OCI-LY7 (cell line): Measurements from ENCODE around the gene TOM1L2. TPM values are rescaled to one million over a fixed set of nuclear protein-coding genes. Genes with fewer than 3 reads are reported as not detected.

ENCODE experiments used
- BruUV-seq: library from RNA; stranded (reverse); fragments of 400-500 nt; replicated peaks from 2 replicates; lab custom pipeline; 2021; lab: Mats Ljungman, UMichigan
- CTCF ChIA-PET: fragments of 300-600 bp; sonication (Branson Sonifier 250); formaldehyde crosslinking; loops from one replicate; lab custom pipeline; 2022; ENCODE audit warnings: antibody characterized with exemption; ENCODE audit not compliant: unreplicated experiment; lab: Charles Lee
- POLR2A ChIA-PET: fragments of 300-600 bp; sonication (Branson Sonifier 250); formaldehyde crosslinking; loops from one replicate; lab custom pipeline; 2022; ENCODE audit warnings: antibody characterized with exemption; lab: Charles Lee
- DNase-seq: peaks from one replicate; pipeline ENCODE4 v3.0.0-alpha.2; 2015; ENCODE audit warnings: low spot score
- H2AFZ ChIP-seq: fragments of 200-600 bp; sonication (generic), shearing (Covaris generic); 2 replicates; pipeline ENCODE4 v1.6.1; 2014; ENCODE audit warnings: mild to moderate bottlenecking, antibody characterized with exemption, low read length, moderate library complexity
- H3K27ac ChIP-seq: fragments of 200-600 bp; sonication (generic); 2 replicates; pipeline ENCODE4 v1.5.1; 2014; ENCODE audit warnings: mixed run types, low read depth, mild to moderate bottlenecking, moderate library complexity, low read length, inconsistent platforms; ENCODE audit not compliant: poor library complexity, severe bottlenecking
- H3K36me3 ChIP-seq: fragments of 200-600 bp; sonication (generic); 2 replicates; pipeline ENCODE4 v1.6.1; 2014; ENCODE audit warnings: mild to moderate bottlenecking, antibody characterized with exemption, low read length, moderate library complexity, mixed read lengths; ENCODE audit not compliant: insufficient read depth
- H3K4me1 ChIP-seq: fragments of 200-600 bp; sonication (generic); 2 replicates; pipeline ENCODE4 v1.5.1; 2014; ENCODE audit warnings: mild to moderate bottlenecking, low read length; ENCODE audit not compliant: insufficient read depth, poor library complexity, severe bottlenecking
- H3K4me2 ChIP-seq: fragments of 200-600 bp; sonication (generic); 2 replicates; pipeline ENCODE4 v1.6.1; 2014; ENCODE audit warnings: mild to moderate bottlenecking, low read length
- H3K4me3 ChIP-seq: fragments of 200-600 bp; sonication (generic); 2 replicates; pipeline ENCODE4 v1.5.1; 2014; ENCODE audit warnings: mild to moderate bottlenecking, low read depth, low read length; ENCODE audit not compliant: poor library complexity, severe bottlenecking
- H3K79me2 ChIP-seq: fragments of 200-600 bp; sonication (generic); 2 replicates; pipeline ENCODE4 v1.6.1; 2016; ENCODE audit warnings: low read depth, mild to moderate bottlenecking, low read length, moderate library complexity, mixed read lengths; ENCODE audit not compliant: insufficient read depth
- H3K9me2 ChIP-seq: fragments of 200-600 bp; sonication (generic); 2 replicates; pipeline ENCODE4 v1.6.1; 2016; ENCODE audit warnings: mild to moderate bottlenecking, low read length, mixed read lengths; ENCODE audit not compliant: insufficient read depth
- H3K9me3 ChIP-seq: fragments of 200-600 bp; sonication (generic); 2 replicates; pipeline ENCODE4 v1.6.1; 2014; ENCODE audit warnings: mild to moderate bottlenecking, mixed run types, low read length, mixed read lengths
- H4K20me1 ChIP-seq: fragments of 200-600 bp; sonication (generic); 2 replicates; pipeline ENCODE4 v1.6.1; 2014; ENCODE audit warnings: mild to moderate bottlenecking, antibody characterized with exemption, low read length, moderate library complexity, mixed read lengths; ENCODE audit not compliant: insufficient read depth
- CTCF ChIP-seq: fragments of 200-600 bp; sonication (generic); conservative IDR thresholded peaks from 2 replicates; pipeline ENCODE4 v1.5.1; 2014; ENCODE audit warnings: mild to moderate bottlenecking, antibody characterized with exemption, low read length, moderate library complexity, mixed read lengths
- EZH2phosphoT487 ChIP-seq: fragments of 200-600 bp; sonication (generic); IDR thresholded peaks from 2 replicates; pipeline ENCODE4 v1.6.1; 2018; ENCODE audit warnings: low read depth, borderline replicate concordance, mild to moderate bottlenecking, mixed run types, antibody characterized with exemption, low read length, moderate library complexity, mixed read lengths
- intact Hi-C: fragments of 100-400 bp; cut with micrococcal nuclease; formaldehyde crosslinking; loops from one replicate; pipeline ENCODE4 v1.10.0; 2022; ENCODE audit not compliant: unreplicated experiment
- total RNA-seq, 2 experiments: library from RNA; depleted of rRNA in 1 of 2; stranded (reverse); fragments of >200 nt in 1 of 2; shearing (Covaris generic) in 1 of 2; gene quantifications; 2 replicates each; pipeline ENCODE4 v1.2.3, GENCODE V29; 2014 to 2022

The TOM1L2 gene
- total RNA-seq, 2 experiments from 2014 or later, result 4.9 to 14.3 TPM

GRCh38 chr17:18020971-18021370 lies 48.8 kb upstream of the TOM1L2 start:
- intact Hi-C loops, result no loop called here
- ChIA-PET POLR2A (interaction anchor here (0.6 kb wide), 1 partner anchor 10 kb away, joined by 3 read pairs; no protein-coding TSS in a partner anchor), CTCF (no interaction called here)

GRCh38 chr17:18019838-18020154 lies 47.6 kb upstream of the TOM1L2 start:
- intact Hi-C loops, result no loop called here
- ChIA-PET CTCF (no interaction called here), POLR2A (no interaction called here)
- Histone ChIP-seq H3K36me3 (peaks cover 58% of the 10 kb centered on the region), H3K4me3 (no peak overlapping the region), H4K20me1 (no peaks in the 10 kb centered on the region), H3K4me1 (no peaks in the 10 kb centered on the region), H2AFZ (no peak overlapping the region), H3K4me2 (no peak overlapping the region), H3K79me2 (no peaks in the 10 kb centered on the region), H3K27ac (no peak overlapping the region), H3K9me2 (no peaks in the 10 kb centered on the region), H3K9me3 (no peaks in the 10 kb centered on the region)
- no TSS peak for BruUV-seq
- no peak for DNase-seq
- TF ChIP-seq EZH2phosphoT487, result no peak
- TF ChIP-seq CTCF, result no peak

More at GRCh38 chr17:18020971-18021370, 48.8 kb upstream of the TOM1L2 start:
- TF ChIP-seq EZH2phosphoT487 (no peak), CTCF (no peak)
- H4K20me1 ChIP-seq, result no peaks in the 10 kb centered on the region
- H3K9me2 ChIP-seq, result no peaks in the 10 kb centered on the region
- no peaks in the 10 kb centered on the region for H3K4me1 ChIP-seq
- no peaks in the 10 kb centered on the region for H3K9me3 ChIP-seq
- no peaks in the 10 kb centered on the region for H3K79me2 ChIP-seq
- H3K36me3 ChIP-seq, result peaks cover 48% of the 10 kb centered on the region
- BruUV-seq, result no TSS peak
- no peak overlapping the region for H3K4me2 ChIP-seq
- no peak overlapping the region for H2AFZ ChIP-seq
- no peak for DNase-seq
- no peak overlapping the region for H3K4me3 ChIP-seq
- H3K27ac ChIP-seq, result no peak overlapping the region

GRCh38 chr17:18018411-18018921 lies 46.3 kb upstream of the TOM1L2 start:
- ChIA-PET CTCF (interaction anchor here (1.1 kb wide), 1 partner anchor 83 kb away, joined by 3 read pairs; no protein-coding TSS in a partner anchor), POLR2A (no interaction called here)
- Histone ChIP-seq H3K79me2 (no peaks in the 10 kb centered on the region), H3K36me3 (peaks cover 57% of the 10 kb centered on the region), H3K27ac (no peak overlapping the region), H3K9me2 (no peaks in the 10 kb centered on the region), H3K4me2 (no peak overlapping the region), H2AFZ (no peak overlapping the region), H3K4me1 (no peaks in the 10 kb centered on the region), H3K4me3 (no peak overlapping the region), H3K9me3 (no peaks in the 10 kb centered on the region), H4K20me1 (no peaks in the 10 kb centered on the region)
- DNase-seq, result no peak
- no peak for TF ChIP-seq EZH2phosphoT487
- TF ChIP-seq CTCF, result no peak
- intact Hi-C loops, result no loop called here
- BruUV-seq, result no TSS peak
